ENCODE data around the gene CCR1.

Gene CCR1

GRCh38 chr3:46188708-46189107 lies 19.4 kb downstream of the CCR1 start:
- Histone ChIP-seq H3F3A (ENCODE audit: control insufficient read depth, insufficient read depth) (peaks cover 15% of the 10 kb centered on the region), H3K79me2 (ENCODE audit: control insufficient read depth, low read length) (no peaks in the 10 kb centered on the region), H3K4me1 (ENCODE audit: control insufficient read depth, low read length) (peaks cover 21% of the 10 kb centered on the region), H3K27me3 (ENCODE audit: control insufficient read depth, low read length) (peaks cover 61% of the 10 kb centered on the region), H3K27ac (ENCODE audit: low read depth, low read length) (no peak overlapping the region), H3K9me3 (ENCODE audit: control insufficient read depth, insufficient read depth, low read length) (peaks cover 6% of the 10 kb centered on the region), H3K4me3 (ENCODE audit: low read length) (no peak overlapping the region), H4K20me1 (ENCODE audit: control insufficient read depth, insufficient read depth, low read depth, low read length) (peaks cover 5% of the 10 kb centered on the region; the same call in 1 of the 2 replicates), H3K4me2 (ENCODE audit: low read length) (no peak overlapping the region), H3K36me3 (ENCODE audit: control insufficient read depth, low read length) (no peaks in the 10 kb centered on the region), H3K9me2 (replicated peaks; ENCODE audit: control insufficient read depth, low read length) (no peaks in the 10 kb centered on the region)
- TF ChIP-seq, protein P1, sequence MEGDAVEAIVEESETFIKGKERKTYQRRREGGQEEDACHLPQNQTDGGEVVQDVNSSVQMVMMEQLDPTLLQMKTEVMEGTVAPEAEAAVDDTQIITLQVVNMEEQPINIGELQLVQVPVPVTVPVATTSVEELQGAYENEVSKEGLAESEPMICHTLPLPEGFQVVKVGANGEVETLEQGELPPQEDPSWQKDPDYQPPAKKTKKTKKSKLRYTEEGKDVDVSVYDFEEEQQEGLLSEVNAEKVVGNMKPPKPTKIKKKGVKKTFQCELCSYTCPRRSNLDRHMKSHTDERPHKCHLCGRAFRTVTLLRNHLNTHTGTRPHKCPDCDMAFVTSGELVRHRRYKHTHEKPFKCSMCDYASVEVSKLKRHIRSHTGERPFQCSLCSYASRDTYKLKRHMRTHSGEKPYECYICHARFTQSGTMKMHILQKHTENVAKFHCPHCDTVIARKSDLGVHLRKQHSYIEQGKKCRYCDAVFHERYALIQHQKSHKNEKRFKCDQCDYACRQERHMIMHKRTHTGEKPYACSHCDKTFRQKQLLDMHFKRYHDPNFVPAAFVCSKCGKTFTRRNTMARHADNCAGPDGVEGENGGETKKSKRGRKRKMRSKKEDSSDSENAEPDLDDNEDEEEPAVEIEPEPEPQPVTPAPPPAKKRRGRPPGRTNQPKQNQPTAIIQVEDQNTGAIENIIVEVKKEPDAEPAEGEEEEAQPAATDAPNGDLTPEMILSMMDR (IDR thresholded peaks at IDR 0.05; ENCODE audit: low read depth, low read length, poor library complexity, severe bottlenecking), result no peak
- TF ChIP-seq EZH2phosphoT487 (IDR thresholded peaks at IDR 0.05; ENCODE audit: borderline replicate concordance, low read length), result no peak

GRCh38 chr3:46187876-46188275 lies 20.2 kb downstream of the CCR1 start:
- Histone ChIP-seq H4K20me1 (ENCODE audit: control insufficient read depth, insufficient read depth, low read depth, low read length) (peaks cover 5% of the 10 kb centered on the region; the same call in 1 of the 2 replicates), H3K4me1 (ENCODE audit: control insufficient read depth, low read length) (peaks cover 21% of the 10 kb centered on the region), H3K9me3 (ENCODE audit: control insufficient read depth, insufficient read depth, low read length) (peaks cover under 1% of the 10 kb centered on the region), H3K79me2 (ENCODE audit: control insufficient read depth, low read length) (no peaks in the 10 kb centered on the region), H3K27ac (ENCODE audit: low read depth, low read length) (no peak overlapping the region), H3K27me3 (ENCODE audit: control insufficient read depth, low read length) (peaks cover 63% of the 10 kb centered on the region), H3K4me3 (ENCODE audit: low read length) (no peak overlapping the region), H3K4me2 (ENCODE audit: low read length) (no peak overlapping the region), H3F3A (ENCODE audit: control insufficient read depth, insufficient read depth) (peaks cover 15% of the 10 kb centered on the region), H3K36me3 (ENCODE audit: control insufficient read depth, low read length) (no peaks in the 10 kb centered on the region), H3K9me2 (replicated peaks; ENCODE audit: control insufficient read depth, low read length) (no peaks in the 10 kb centered on the region)
- TF ChIP-seq EZH2phosphoT487 (IDR thresholded peaks at IDR 0.05; ENCODE audit: borderline replicate concordance, low read length), result no peak
- TF ChIP-seq, protein P1 (IDR thresholded peaks at IDR 0.05; ENCODE audit: low read depth, low read length, poor library complexity, severe bottlenecking), result no peak

DNA sequence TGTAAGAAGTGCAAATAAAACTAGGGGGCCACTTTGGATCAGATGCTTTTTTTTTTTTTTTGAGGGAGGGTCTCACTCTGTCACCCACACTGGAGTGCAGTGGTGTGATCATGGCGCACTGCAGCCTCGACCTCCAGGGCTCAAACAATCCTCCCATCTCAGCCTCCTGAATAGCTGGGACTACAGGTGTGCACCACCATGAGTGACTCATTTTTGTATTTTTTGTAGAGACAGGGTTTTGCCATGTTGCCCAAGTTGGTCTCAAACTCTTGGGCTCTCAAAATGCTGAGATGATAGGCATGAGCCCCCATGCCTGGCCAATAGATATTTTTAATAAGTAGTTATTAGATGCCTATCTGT lies 20.8 kb downstream of the CCR1 start:
- Histone ChIP-seq H3K79me2 (ENCODE audit: control insufficient read depth, low read length) (no peaks in the 10 kb centered on the region), H3K4me2 (ENCODE audit: low read length) (0 out of 2 replicates have a peak overlapping the region, but pooled peaks have one; percentile 19), H3K9me2 (replicated peaks; ENCODE audit: control insufficient read depth, low read length) (no peaks in the 10 kb centered on the region), H3K27me3 (ENCODE audit: control insufficient read depth, low read length) (peaks cover 64% of the 10 kb centered on the region), H3K9me3 (ENCODE audit: control insufficient read depth, insufficient read depth, low read length) (peaks cover 3% of the 10 kb centered on the region; the same call in 1 of the 2 replicates), H3K4me1 (ENCODE audit: control insufficient read depth, low read length) (peaks cover 21% of the 10 kb centered on the region), H3F3A (ENCODE audit: control insufficient read depth, insufficient read depth) (peaks cover 15% of the 10 kb centered on the region), H3K4me3 (ENCODE audit: low read length) (no peak overlapping the region), H3K27ac (ENCODE audit: low read depth, low read length) (no peak overlapping the region), H3K36me3 (ENCODE audit: control insufficient read depth, low read length) (no peaks in the 10 kb centered on the region), H4K20me1 (ENCODE audit: control insufficient read depth, insufficient read depth, low read depth, low read length) (peaks cover 5% of the 10 kb centered on the region; the same call in 1 of the 2 replicates)
- no peak for TF ChIP-seq EZH2phosphoT487 (IDR thresholded peaks at IDR 0.05; ENCODE audit: borderline replicate concordance, low read length)
- TF ChIP-seq, protein P1 (IDR thresholded peaks at IDR 0.05; ENCODE audit: low read depth, low read length, poor library complexity, severe bottlenecking), result no peak
